ENCODE data around the gene CACNA1I. TPM values are rescaled to one million over a fixed set of nuclear protein-coding genes. Genes with fewer than 3 reads are reported as not detected.
A peak's percentile ranks its signal among the peaks of the same experiment; 100 is the strongest.

CACNA1I gene
- polyA plus RNA-seq, 3 donors = 0.04 to 0.09 (median 0.09) TPM

- peak; percentile 69 for DNase-seq
These were observed 120.5 kb downstream of the CACNA1I start for GRCh38 chr22:39690881-39691605.

- no peak for DNase-seq
These were observed 123.5 kb downstream of the CACNA1I start for GRCh38 chr22:39693943-39694500.

- DNase-seq = no peak
These were observed 127.4 kb downstream of the CACNA1I start for GRCh38 chr22:39697790-39698430.

GRCh38 chr22:39699631-39700360 is 129.2 kb downstream of the CACNA1I start:
- no peak for DNase-seq

DNA sequence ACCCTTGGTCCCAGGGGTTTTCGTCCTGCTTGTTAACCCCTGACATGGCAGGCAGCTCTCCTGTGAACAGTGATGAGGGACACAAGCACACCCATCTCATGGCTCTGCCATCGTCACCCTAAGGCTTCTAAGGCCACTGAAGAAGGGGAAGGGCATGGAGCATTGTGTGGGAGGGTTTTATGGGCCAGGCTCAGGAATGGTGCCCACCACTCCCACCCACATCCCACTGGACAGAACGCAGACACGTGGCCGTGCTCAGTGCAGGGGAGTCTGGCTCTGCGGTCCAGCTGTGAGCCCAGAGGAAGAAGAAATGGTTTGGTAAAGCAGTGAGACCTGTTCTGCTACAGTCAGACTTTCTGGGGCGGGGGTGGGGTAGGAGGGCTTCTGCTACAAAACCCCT is 130.0 kb downstream of the CACNA1I start:
- no peak for DNase-seq

- DNase-seq = no peak
These were observed 132.5 kb downstream of the CACNA1I start for GRCh38 chr22:39703091-39703490.

GRCh38 chr22:39703928-39704639 is 133.5 kb downstream of the CACNA1I start:
- peak; percentile 92 for DNase-seq

DNA sequence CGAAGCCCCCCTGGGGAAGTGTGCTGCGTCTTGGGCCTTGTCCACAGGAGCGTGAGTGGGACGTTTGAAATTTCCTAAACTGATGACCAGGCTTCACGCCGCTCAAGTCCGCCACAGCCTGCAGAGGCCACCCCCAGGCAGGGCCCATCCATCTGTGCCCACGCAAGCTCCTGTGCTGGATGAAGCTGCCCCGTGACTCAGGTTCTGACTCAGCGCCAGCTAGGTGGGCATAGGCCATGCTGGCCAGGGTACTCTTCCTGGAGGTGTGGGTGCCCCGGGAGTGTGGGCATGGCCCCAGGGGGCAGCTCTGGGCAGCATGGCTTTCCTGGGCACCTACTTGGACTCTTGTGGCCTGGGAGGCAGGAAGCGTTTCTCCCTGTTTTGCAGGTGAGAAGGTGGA is 134.8 kb downstream of the CACNA1I start:
- no peak for DNase-seq

- no peak for DNase-seq
These were observed 136.0 kb downstream of the CACNA1I start for GRCh38 chr22:39706376-39707140.

DNA sequence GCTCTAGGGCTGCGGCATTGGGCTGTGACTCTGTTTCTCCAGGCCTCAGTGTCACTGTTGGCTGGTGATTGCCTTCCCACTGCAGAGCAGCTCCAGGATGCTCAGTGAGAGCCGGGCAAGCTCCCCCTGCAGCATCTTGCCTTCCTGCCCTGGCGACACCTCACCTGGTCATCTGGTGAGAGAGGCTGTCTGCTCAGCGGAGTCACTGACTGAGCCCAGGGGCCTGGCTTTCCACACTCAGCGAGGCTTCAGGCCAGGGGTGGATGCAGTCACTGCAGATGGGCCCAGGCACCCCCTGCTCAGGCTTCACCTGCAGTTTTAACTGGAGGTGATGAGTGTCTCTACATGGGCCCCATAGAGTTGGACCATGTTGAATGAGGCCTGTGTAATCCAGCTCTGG is 136.8 kb downstream of the CACNA1I start:
- no peak for DNase-seq

- DNase-seq = no peak
These were observed 137.3 kb downstream of the CACNA1I start for GRCh38 chr22:39707816-39708215.

GRCh38 chr22:39710380-39711150 is 140.0 kb downstream of the CACNA1I start:
- DNase-seq = no peak

DNA sequence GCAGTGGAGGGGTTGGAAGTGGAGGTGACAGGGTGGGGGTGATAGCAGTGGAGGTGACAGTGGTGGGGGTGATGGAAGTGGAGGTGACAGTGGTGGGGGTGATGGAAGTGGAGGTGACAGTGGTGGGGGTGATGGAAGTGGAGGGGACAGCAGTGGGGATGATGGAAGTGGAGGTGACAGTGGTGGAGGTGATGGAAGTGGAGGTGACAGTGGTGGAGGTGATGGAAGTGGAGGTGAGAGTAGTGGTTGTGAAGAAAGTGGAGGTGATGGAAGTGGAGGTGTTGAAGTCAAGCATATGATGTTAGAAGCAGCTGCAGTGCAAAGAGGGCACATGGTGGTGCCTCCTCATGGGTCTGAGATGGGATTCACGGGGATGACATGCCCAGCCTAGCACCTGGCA is 141.5 kb downstream of the CACNA1I start:
- no peak for DNase-seq

DNA sequence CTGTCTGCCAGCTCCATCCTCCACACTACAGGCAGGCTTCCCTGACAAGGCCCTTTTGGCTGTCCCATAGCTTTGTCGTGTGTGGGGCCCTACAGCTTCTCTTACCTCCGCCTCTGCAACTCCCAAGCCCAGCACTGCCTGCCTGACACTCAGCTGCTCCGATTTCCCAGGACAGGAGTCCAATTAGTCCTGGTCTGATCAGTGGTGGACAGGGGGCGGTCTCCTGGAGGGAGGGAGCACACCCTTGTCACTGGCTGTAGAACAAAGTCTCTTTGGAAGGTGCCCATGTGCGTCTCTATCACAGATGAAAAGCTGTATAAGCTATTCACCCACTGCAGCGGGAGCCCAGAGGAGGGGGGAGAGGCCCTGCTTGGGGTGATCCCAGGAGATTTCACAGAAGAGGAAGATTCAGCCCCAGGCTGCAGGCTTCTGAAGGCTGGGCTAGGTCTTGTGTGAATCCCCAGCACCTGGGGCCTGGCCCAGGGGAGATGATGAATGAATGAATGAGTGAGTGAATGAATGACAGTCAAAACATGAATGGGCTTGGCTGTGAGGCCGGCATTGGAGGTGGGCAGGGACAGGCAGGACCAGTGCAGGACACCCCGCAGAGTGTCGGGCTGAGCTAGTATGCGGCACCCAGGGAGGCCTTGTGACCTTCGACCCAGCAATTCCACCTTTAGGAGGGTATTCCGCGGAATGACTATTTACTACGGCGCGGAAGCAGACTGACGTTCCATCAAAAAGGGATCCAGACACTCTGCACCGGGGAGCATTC is 142.4 kb downstream of the CACNA1I start:
- no peak for DNase-seq

DNA sequence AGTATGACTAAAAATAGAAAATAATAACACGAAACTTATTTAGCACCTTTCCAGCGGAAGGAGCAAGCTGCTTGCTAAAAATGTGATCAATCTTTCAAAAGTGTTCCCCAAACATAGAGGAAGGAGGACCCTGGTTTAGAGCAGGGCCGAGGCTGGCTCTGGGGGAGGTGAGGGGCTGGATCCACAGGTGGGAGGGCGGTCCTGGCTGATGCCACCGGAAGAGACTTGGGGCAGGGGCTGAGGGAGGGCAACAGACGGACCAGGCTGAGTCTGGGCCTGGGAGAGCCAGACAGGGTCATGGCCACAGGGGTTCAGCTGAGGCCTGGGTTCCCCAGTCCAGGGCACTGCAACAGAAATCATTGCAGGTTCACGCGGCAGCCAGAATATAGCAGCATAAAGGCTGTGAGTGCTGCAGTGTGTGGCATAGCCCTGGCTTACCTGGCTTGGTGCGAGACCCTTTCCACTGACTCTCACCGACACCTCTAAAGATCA is 143.3 kb downstream of the CACNA1I start:
- DNase-seq = no peak

GRCh38 chr22:39714321-39714720 is 143.8 kb downstream of the CACNA1I start:
- DNase-seq = no peak

DNA sequence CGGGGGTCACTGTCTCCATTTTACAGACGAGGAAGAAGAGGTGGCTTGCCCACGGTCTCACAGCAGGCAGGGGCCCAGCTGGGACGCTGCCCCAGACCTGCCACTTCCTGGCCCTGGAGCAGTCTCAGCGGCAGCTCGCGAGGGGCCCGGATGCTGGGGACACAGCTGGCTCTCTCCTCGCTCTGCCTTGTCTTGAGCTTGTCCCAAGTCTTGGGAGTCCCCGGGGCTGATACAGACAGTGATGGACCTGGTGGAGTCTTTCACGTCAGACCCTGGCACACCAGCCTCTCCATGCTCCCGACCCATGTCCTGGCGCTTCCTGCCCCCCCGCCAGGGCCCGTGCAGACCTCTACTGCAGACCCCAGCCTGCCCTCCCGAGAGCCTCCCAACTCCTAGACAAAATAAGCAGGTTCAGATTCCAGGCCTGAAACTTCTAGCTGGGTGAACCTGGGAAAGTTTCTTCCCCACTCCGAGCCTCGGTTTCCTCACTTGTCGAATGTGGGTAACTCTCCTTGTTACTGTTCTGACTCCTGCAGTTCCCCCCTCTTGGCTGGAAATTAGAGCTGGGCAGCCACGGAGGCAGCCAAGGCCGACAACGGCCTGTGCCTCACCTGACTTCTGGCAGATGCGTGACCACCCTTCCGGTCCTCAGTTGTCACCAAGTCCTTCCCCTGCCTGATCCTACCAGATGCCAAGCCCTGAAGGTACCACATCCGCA is 145.4 kb downstream of the CACNA1I start:
- DNase-seq = no peak

DNA sequence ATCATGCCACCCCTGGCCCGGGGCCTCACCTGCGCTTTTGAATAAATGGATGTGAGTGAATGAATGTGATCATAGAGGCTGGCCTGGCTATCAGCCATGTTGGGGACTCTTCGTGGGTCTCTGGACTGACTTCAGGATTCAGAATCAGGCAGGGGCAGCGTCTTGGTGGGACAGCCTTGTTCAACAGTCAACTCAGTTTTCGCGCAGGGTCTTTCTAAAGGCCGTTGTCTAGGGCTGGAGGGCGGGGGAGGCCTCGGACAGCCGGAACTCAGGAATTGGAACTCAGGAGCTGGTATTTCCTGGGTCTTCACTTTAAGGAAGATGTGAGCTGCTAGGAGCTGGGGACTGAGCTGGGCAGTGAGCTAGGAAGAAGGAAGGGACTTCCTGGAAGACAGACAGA is 146.0 kb downstream of the CACNA1I start:
- DNase-seq = no peak

GRCh38 chr22:39717099-39717498 is 146.5 kb downstream of the CACNA1I start:
- no peak for DNase-seq

Measured in renal pelvis (tissue), 4 donors.